K562 (cell line): ENCODE measurements around the gene SORT1.

ENCODE experiments used
- HMGN3 ChIP-seq: IDR thresholded peaks from 2 replicates; pipeline ENCODE4 v1.6.1; 2011; ENCODE audit warnings: borderline replicate concordance, low read depth, mild to moderate bottlenecking, mixed read lengths, low read length; ENCODE audit not compliant: insufficient read length; ENCODE audit errors: extremely low read depth
- RAD21 ChIP-seq, 2 experiments: fragments of 250-450 bp in 1 of 2; fragments of 450-650 bp in 1 of 2; sonication (Bioruptor Pico) in 1 of 2; formaldehyde crosslinking in 1 of 2; IDR thresholded peaks in 1 of 2; conservative IDR thresholded peaks in 1 of 2; 2 replicates each; pipeline versions ENCODE4 v1.4.0 to v1.8.0; 2020 to 2022; ENCODE audit warnings: mild to moderate bottlenecking in 2 of 2, moderate library complexity in 1 of 2
- SIN3A ChIP-seq, 2 experiments: fragments of 150-350 bp in 1 of 2; IDR thresholded peaks; 2 replicates each; pipeline ENCODE4 v1.6.1; 2011 to 2016; ENCODE audit warnings: borderline replicate concordance in 2 of 2, low read depth in 2 of 2, low read length in 2 of 2, mild to moderate bottlenecking in 2 of 2, moderate library complexity in 2 of 2; ENCODE audit not compliant: control insufficient read depth in 1 of 2
- U2AF2 ChIP-seq: fragments of 200-400 bp; formaldehyde crosslinking; optimal IDR thresholded peaks from 2 replicates; pipeline ENCODE3; 2017; ENCODE audit warnings: low read depth, mild to moderate bottlenecking, low read length
- ZNF316 ChIP-seq: fragments of 450-650 bp; IDR thresholded peaks from 2 replicates; pipeline ENCODE4 v1.6.1; 2016
- TF ChIP-seq, protein P1 (sequence below): sonication (generic); formaldehyde crosslinking; IDR thresholded peaks from 2 replicates; pipeline ENCODE4 v1.8.0; 2022; ENCODE audit warnings: missing genetic modification reagents, mild to moderate bottlenecking, borderline replicate concordance
- TF ChIP-seq, protein P2 (sequence below), 3 experiments: IDR thresholded peaks in 2 of 3; conservative IDR thresholded peaks in 1 of 3; 2 replicates each; pipeline ENCODE4 v1.5.1; 2011 to 2012; ENCODE audit warnings: low read length in 3 of 3, mild to moderate bottlenecking in 3 of 3, control low read depth in 2 of 3, improper control_type of control experiment in 1 of 3, inconsistent platforms in 1 of 3, low read depth in 1 of 3, mixed read lengths in 1 of 3, moderate library complexity in 1 of 3; ENCODE audit not compliant: insufficient read depth in 2 of 3

DNA sequence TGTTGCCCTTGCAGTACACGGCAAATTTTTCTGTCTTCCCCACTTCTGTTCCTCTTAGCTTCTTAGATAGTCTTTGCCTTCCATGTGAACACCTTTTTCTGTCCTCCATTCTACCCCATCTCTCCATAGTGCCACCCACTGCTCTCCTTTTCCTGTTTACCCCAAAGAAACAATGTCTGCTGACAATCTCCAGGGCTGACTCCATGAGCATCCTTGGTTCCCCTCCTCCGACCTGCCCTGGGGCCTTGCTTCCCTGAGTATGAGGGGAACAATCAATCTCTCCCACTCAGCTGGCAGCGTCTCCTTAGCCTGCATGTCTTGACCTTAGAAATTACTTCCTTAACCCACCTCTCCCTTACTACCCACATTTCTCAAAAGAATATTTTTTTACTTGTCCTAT lies 78.6 kb downstream of the SORT1 start:
- TF ChIP-seq, protein P1, sequence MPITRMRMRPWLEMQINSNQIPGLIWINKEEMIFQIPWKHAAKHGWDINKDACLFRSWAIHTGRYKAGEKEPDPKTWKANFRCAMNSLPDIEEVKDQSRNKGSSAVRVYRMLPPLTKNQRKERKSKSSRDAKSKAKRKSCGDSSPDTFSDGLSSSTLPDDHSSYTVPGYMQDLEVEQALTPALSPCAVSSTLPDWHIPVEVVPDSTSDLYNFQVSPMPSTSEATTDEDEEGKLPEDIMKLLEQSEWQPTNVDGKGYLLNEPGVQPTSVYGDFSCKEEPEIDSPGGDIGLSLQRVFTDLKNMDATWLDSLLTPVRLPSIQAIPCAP = no peak
- TF ChIP-seq SIN3A (IDR thresholded peaks at IDR 0.05; ENCODE audit: borderline replicate concordance in 2 of 2, control insufficient read depth in 1 of 2, low read depth in 2 of 2, low read length in 2 of 2) (no peak), RAD21 (CRISPR knock-in tag; conservative IDR thresholded peaks at IDR 0.05 in 1 of 2, IDR thresholded peaks at IDR 0.05 in 1 of 2) (no peak), U2AF2 (no peak), HMGN3 (no peak), ZNF316 (no peak)
- TF ChIP-seq, protein P2, sequence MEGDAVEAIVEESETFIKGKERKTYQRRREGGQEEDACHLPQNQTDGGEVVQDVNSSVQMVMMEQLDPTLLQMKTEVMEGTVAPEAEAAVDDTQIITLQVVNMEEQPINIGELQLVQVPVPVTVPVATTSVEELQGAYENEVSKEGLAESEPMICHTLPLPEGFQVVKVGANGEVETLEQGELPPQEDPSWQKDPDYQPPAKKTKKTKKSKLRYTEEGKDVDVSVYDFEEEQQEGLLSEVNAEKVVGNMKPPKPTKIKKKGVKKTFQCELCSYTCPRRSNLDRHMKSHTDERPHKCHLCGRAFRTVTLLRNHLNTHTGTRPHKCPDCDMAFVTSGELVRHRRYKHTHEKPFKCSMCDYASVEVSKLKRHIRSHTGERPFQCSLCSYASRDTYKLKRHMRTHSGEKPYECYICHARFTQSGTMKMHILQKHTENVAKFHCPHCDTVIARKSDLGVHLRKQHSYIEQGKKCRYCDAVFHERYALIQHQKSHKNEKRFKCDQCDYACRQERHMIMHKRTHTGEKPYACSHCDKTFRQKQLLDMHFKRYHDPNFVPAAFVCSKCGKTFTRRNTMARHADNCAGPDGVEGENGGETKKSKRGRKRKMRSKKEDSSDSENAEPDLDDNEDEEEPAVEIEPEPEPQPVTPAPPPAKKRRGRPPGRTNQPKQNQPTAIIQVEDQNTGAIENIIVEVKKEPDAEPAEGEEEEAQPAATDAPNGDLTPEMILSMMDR (IDR thresholded peaks at IDR 0.05 in 2 of 3, conservative IDR thresholded peaks at IDR 0.05 in 1 of 3; ENCODE audit: insufficient read depth in 2 of 3, low read depth in 1 of 3, low read length in 3 of 3) = no peak
